ENCODE measurements around the gene IQSEC3. TPM values are rescaled to one million over a fixed set of nuclear protein-coding genes. Genes with fewer than 3 reads are reported as not detected.

The IQSEC3 gene
- total and polyA plus RNA-seq, 7 experiments from 2014 or later = 0.36 to 5.5 (median 1.7) TPM; not detected in 1

DNA sequence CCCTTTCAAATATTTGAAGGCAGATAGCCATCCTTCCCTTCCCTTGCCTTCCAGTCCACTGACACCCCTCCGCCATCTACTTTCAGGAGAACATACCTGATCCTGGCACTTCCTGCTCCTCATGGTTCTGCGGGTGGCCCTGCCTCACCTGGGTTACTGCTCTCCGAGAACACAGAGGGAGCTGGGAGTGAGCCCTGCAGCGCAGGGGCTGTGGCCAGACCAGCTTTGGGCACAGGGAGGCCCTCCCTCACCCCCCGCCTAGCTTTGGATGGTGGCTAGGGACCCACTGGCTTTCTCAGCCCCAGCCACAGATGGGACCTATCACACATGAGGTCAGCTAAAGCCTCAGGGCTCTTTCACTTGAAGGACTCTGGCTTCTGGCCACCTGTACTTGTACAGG is 12.4 kb downstream of the IQSEC3 start:
- peaks cover 0 to 9% of the 10 kb centered on the region in 2 donors for H3K27me3 ChIP-seq (ENCODE audit: control insufficient read depth in 2 of 2, insufficient read depth in 2 of 2, low read length in 2 of 2)

GRCh38 chr12:80681-81190 is 14.2 kb downstream of the IQSEC3 start:
- Histone ChIP-seq H3K27me3 (ENCODE audit: control insufficient read depth in 2 of 2, insufficient read depth in 2 of 2, low read length in 2 of 2) (peaks cover 0 to 9% of the 10 kb centered on the region in 2 donors), H3K27ac (ENCODE audit: low read depth, low read length) (no peak overlapping the region), H3K9me3 (ENCODE audit: control insufficient read depth in 2 of 3, low read length in 3 of 3) (no peaks in the 10 kb centered on the region), H3K4me1 (ENCODE audit: control insufficient read depth in 2 of 2, insufficient read depth in 2 of 2, low read length in 2 of 2) (no peaks in the 10 kb centered on the region), H3K4me3 (ENCODE audit: low read length) (no peak overlapping the region), H3K36me3 (ENCODE audit: control insufficient read depth in 2 of 3, insufficient read depth in 3 of 3, low read length in 3 of 3) (no peaks in the 10 kb centered on the region)
- peaks cover 0 to 4% (median 0%) of the 10 kb centered on the region in 7 donors for H3K4me1 Mint-ChIP-seq
- no peak for DNase-seq
- ChIA-PET CTCF (no interaction called here), POLR2A (no interaction called here)
- no peak overlapping the region for H3K27ac Mint-ChIP-seq
- H3K9me3 Mint-ChIP-seq = peaks cover 0 to 1% (median 0%) of the 10 kb centered on the region in 11 donors
- peaks cover 42 to 67% (median 59%) of the 10 kb centered on the region in 5 donors for H3K27me3 Mint-ChIP-seq
- intact Hi-C loops (cut with micrococcal nuclease) = no loop called here
- H3K36me3 Mint-ChIP-seq = no peaks in the 10 kb centered on the region
- no peak overlapping the region for H3K4me3 Mint-ChIP-seq
- no peak for ATAC-seq

More for the DNA sequence above, 12.4 kb downstream of the IQSEC3 start:
- Mint-ChIP-seq H3K27ac (no peak overlapping the region), H3K4me1 (peaks cover 0 to 4% (median 0%) of the 10 kb centered on the region in 7 donors), H3K4me3 (peak overlapping the region in 1 of 10 donors; percentile 64), H3K27me3 (peaks cover 44 to 79% (median 72%) of the 10 kb centered on the region in 5 donors), H3K9me3 (peaks cover 0 to 1% (median 0%) of the 10 kb centered on the region in 11 donors), H3K36me3 (no peaks in the 10 kb centered on the region)
- Histone ChIP-seq H3K4me3 (ENCODE audit: low read length) (no peak overlapping the region), H3K9me3 (ENCODE audit: control insufficient read depth in 2 of 3, low read length in 3 of 3) (no peaks in the 10 kb centered on the region), H3K4me1 (ENCODE audit: control insufficient read depth in 2 of 2, insufficient read depth in 2 of 2, low read length in 2 of 2) (no peaks in the 10 kb centered on the region), H3K36me3 (ENCODE audit: control insufficient read depth in 2 of 3, insufficient read depth in 3 of 3, low read length in 3 of 3) (no peaks in the 10 kb centered on the region), H3K27ac (ENCODE audit: low read depth, low read length) (no peak overlapping the region)
- ChIA-PET CTCF (no interaction called here), POLR2A (no interaction called here)
- DNase-seq = no peak
- intact Hi-C loops (cut with micrococcal nuclease) = no loop called here
- ATAC-seq = no peak

DNA sequence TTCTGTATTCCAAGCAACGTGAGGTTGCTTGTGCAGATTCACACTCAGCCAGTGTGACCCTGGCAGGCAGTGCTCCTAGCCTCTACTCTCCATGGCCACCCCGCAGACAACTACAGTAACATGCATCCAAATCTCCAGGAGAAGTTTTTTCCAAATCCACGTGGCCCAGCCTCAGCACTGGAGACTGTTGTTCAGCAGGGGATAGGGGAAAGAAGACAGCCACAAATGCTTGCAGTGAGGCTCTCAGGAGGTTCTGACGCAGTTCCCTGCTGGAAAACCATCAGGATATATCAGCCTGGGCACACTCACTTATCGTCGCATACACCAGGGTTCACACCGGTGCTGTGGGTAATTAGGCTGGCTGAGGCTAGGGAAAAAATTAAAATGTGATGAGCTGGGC is 16.2 kb downstream of the IQSEC3 start:
- peaks cover 0 to 4% (median 0%) of the 10 kb centered on the region in 7 donors for H3K4me1 Mint-ChIP-seq
- no peak for ATAC-seq
- intact Hi-C loops (cut with micrococcal nuclease) = no loop called here
- no peaks in the 10 kb centered on the region for H3K9me3 ChIP-seq (ENCODE audit: control insufficient read depth in 2 of 3, low read length in 3 of 3)
- H3K36me3 ChIP-seq (ENCODE audit: control insufficient read depth in 2 of 3, insufficient read depth in 3 of 3, low read length in 3 of 3) = no peaks in the 10 kb centered on the region
- no peak for DNase-seq
- no peaks in the 10 kb centered on the region for H3K4me1 ChIP-seq (ENCODE audit: control insufficient read depth in 2 of 2, insufficient read depth in 2 of 2, low read length in 2 of 2)
- H3K4me3 ChIP-seq (ENCODE audit: low read length) = no peak overlapping the region
- peaks cover 0 to 9% of the 10 kb centered on the region in 2 donors for H3K27me3 ChIP-seq (ENCODE audit: control insufficient read depth in 2 of 2, insufficient read depth in 2 of 2, low read length in 2 of 2)
- ChIA-PET CTCF (no interaction called here), POLR2A (no interaction called here)
- H3K36me3 Mint-ChIP-seq = no peaks in the 10 kb centered on the region
- peaks cover 31 to 58% (median 46%) of the 10 kb centered on the region in 5 donors for H3K27me3 Mint-ChIP-seq
- H3K9me3 Mint-ChIP-seq = peaks cover 0 to 1% (median 0%) of the 10 kb centered on the region in 11 donors
- no peak overlapping the region for H3K4me3 Mint-ChIP-seq
- no peak overlapping the region for H3K27ac ChIP-seq (ENCODE audit: low read depth, low read length)
- H3K27ac Mint-ChIP-seq = no peak overlapping the region

GRCh38 chr12:84056-84455 is 17.5 kb downstream of the IQSEC3 start:
- ATAC-seq (no peak), DNase-seq (no peak)
- POLR2A ChIA-PET = no interaction called here
- H3K9me3 Mint-ChIP-seq = peaks cover 0 to 7% (median 0%) of the 10 kb centered on the region in 11 donors
- H3K4me3 Mint-ChIP-seq = no peak overlapping the region
- H3K27me3 ChIP-seq (ENCODE audit: control insufficient read depth in 2 of 2, insufficient read depth in 2 of 2, low read length in 2 of 2) = peaks cover 0 to 7% of the 10 kb centered on the region in 2 donors
- H3K27ac Mint-ChIP-seq = no peak overlapping the region
- CTCF ChIA-PET = no interaction called here
- H3K4me3 ChIP-seq (ENCODE audit: low read length) = no peak overlapping the region
- H3K27ac ChIP-seq (ENCODE audit: low read depth, low read length) = no peak overlapping the region
- no peaks in the 10 kb centered on the region for H3K36me3 ChIP-seq (ENCODE audit: control insufficient read depth in 2 of 3, insufficient read depth in 3 of 3, low read length in 3 of 3)
- H3K4me1 ChIP-seq (ENCODE audit: control insufficient read depth in 2 of 2, insufficient read depth in 2 of 2, low read length in 2 of 2) = no peaks in the 10 kb centered on the region
- no peaks in the 10 kb centered on the region for H3K36me3 Mint-ChIP-seq
- intact Hi-C loops (cut with micrococcal nuclease) = no loop called here
- H3K4me1 Mint-ChIP-seq = peaks cover 0 to 4% (median 0%) of the 10 kb centered on the region in 7 donors
- no peaks in the 10 kb centered on the region for H3K9me3 ChIP-seq (ENCODE audit: control insufficient read depth in 2 of 3, low read length in 3 of 3)
- peaks cover 25 to 50% (median 39%) of the 10 kb centered on the region in 5 donors for H3K27me3 Mint-ChIP-seq

DNA sequence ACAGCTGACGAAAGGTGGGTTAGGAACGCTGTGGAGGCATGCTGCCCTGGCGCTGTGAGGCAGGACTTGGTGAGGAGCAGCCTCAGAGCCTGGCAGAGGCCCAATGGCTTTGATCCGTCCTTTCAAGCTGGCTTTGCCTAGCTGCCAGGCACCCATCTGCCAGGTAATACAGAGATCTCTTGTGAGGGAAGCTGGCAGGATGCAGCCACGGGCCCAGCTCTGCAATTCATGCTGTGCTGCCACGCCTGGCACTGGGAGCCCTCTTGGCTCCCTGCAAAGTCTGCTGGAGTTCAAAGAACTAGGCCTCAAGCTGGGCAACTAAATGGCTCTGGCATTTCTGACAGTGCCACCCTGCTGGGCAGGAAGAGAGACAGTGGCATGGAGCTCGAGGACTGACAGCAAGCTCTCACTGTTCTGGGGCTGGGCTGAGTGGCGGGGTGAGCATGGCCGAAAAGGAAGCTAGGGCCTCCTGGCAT is 18.7 kb downstream of the IQSEC3 start:
- H3K9me3 ChIP-seq (ENCODE audit: control insufficient read depth in 2 of 3, low read length in 3 of 3) = no peaks in the 10 kb centered on the region
- Mint-ChIP-seq H3K27ac (no peak overlapping the region), H3K27me3 (peaks cover 15 to 41% (median 34%) of the 10 kb centered on the region in 5 donors), H3K4me1 (peaks cover 0 to 2% (median 0%) of the 10 kb centered on the region in 7 donors), H3K9me3 (peaks cover 0 to 19% (median 8%) of the 10 kb centered on the region in 11 donors), H3K4me3 (no peak overlapping the region), H3K36me3 (peaks cover 0 to 5% (median 0%) of the 10 kb centered on the region in 5 donors)
- no peaks in the 10 kb centered on the region for H3K4me1 ChIP-seq (ENCODE audit: control insufficient read depth in 2 of 2, insufficient read depth in 2 of 2, low read length in 2 of 2)
- H3K27ac ChIP-seq (ENCODE audit: low read depth, low read length) = no peak overlapping the region
- ATAC-seq (no peak), DNase-seq (no peak)
- H3K27me3 ChIP-seq (ENCODE audit: control insufficient read depth in 2 of 2, insufficient read depth in 2 of 2, low read length in 2 of 2) = peaks cover 0 to 3% of the 10 kb centered on the region in 2 donors
- intact Hi-C loops (cut with micrococcal nuclease) = no loop called here
- no peak overlapping the region for H3K4me3 ChIP-seq (ENCODE audit: low read length)
- H3K36me3 ChIP-seq (ENCODE audit: control insufficient read depth in 2 of 3, insufficient read depth in 3 of 3, low read length in 3 of 3) = no peaks in the 10 kb centered on the region
- CTCF ChIA-PET = no interaction called here
- POLR2A ChIA-PET = no interaction called here

DNA sequence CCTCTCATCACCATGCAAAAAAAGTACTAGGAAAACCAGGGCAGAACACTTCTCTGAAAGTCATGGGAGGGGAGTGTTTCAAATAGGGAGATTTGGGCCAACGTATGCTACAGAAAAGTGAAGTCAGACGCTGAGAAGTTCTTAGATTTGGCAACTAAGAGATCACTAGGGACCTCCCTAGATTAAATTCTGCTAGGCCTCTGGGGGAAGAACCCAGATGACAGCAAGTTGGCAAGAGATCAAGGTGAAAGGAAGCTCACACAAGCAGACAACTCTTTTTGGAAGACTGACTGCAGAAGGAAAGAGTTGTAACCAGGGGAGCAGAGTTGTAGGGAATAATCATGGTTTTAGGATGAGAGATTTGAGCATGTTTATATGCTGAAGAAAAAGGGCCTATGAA is 20.7 kb downstream of the IQSEC3 start:
- Histone ChIP-seq H3K4me3 (ENCODE audit: low read length) (no peak overlapping the region), H3K27me3 (ENCODE audit: control insufficient read depth in 2 of 2, insufficient read depth in 2 of 2, low read length in 2 of 2) (no peaks in the 10 kb centered on the region), H3K4me1 (ENCODE audit: control insufficient read depth in 2 of 2, insufficient read depth in 2 of 2, low read length in 2 of 2) (no peaks in the 10 kb centered on the region), H3K27ac (ENCODE audit: low read depth, low read length) (no peak overlapping the region), H3K9me3 (ENCODE audit: control insufficient read depth in 2 of 3, low read length in 3 of 3) (no peaks in the 10 kb centered on the region), H3K36me3 (ENCODE audit: control insufficient read depth in 2 of 3, insufficient read depth in 3 of 3, low read length in 3 of 3) (no peaks in the 10 kb centered on the region)
- no peak overlapping the region for H3K4me3 Mint-ChIP-seq
- peaks cover 0 to 5% (median 0%) of the 10 kb centered on the region in 5 donors for H3K36me3 Mint-ChIP-seq
- DNase-seq (no peak), ATAC-seq (no peak)
- intact Hi-C loops (cut with micrococcal nuclease) = no loop called here
- peaks cover 3 to 29% (median 13%) of the 10 kb centered on the region in 5 donors for H3K27me3 Mint-ChIP-seq
- H3K27ac Mint-ChIP-seq = no peak overlapping the region
- CTCF ChIA-PET = no interaction called here
- peaks cover 0 to 35% (median 14%) of the 10 kb centered on the region in 11 donors for H3K9me3 Mint-ChIP-seq
- POLR2A ChIA-PET = no interaction called here
- peaks cover 0 to 2% (median 0%) of the 10 kb centered on the region in 7 donors for H3K4me1 Mint-ChIP-seq

GRCh38 chr12:87856-88255 is 21.3 kb downstream of the IQSEC3 start:
- no peak for ATAC-seq
- Mint-ChIP-seq H3K27me3 (peaks cover 3 to 25% (median 9%) of the 10 kb centered on the region in 5 donors), H3K36me3 (peaks cover 0 to 5% (median 0%) of the 10 kb centered on the region in 5 donors), H3K4me1 (peaks cover 0 to 2% (median 0%) of the 10 kb centered on the region in 7 donors), H3K4me3 (no peak overlapping the region), H3K27ac (no peak overlapping the region), H3K9me3 (peaks cover 0 to 35% (median 14%) of the 10 kb centered on the region in 11 donors)
- DNase-seq = no peak
- no peaks in the 10 kb centered on the region for H3K4me1 ChIP-seq (ENCODE audit: control insufficient read depth in 2 of 2, insufficient read depth in 2 of 2, low read length in 2 of 2)
- no peaks in the 10 kb centered on the region for H3K27me3 ChIP-seq (ENCODE audit: control insufficient read depth in 2 of 2, insufficient read depth in 2 of 2, low read length in 2 of 2)
- CTCF ChIA-PET = no interaction called here
- H3K27ac ChIP-seq (ENCODE audit: low read depth, low read length) = no peak overlapping the region
- intact Hi-C loops (cut with micrococcal nuclease) = no loop called here
- H3K4me3 ChIP-seq (ENCODE audit: low read length) = no peak overlapping the region
- POLR2A ChIA-PET = no interaction called here
- H3K36me3 ChIP-seq (ENCODE audit: control insufficient read depth in 2 of 3, insufficient read depth in 3 of 3, low read length in 3 of 3) = no peaks in the 10 kb centered on the region
- H3K9me3 ChIP-seq (ENCODE audit: control insufficient read depth in 2 of 3, low read length in 3 of 3) = no peaks in the 10 kb centered on the region

Measured in naive thymus-derived CD4-positive, alpha-beta T cell (primary cell).